Endodermal cell (in vitro differentiated cells): ENCODE measurements around the gene SLC17A3. TPM values are rescaled to one million over a fixed set of nuclear protein-coding genes. Genes with fewer than 3 reads are reported as not detected.

Experiments
- DNase-seq: peaks from one replicate; pipeline ENCODE4 v3.0.0-alpha.2; 2017
- H3K27ac ChIP-seq: 2 replicates; pipeline ENCODE4 v1.5.1; 2013; ENCODE audit warnings: mild to moderate bottlenecking, low read depth, low read length, moderate library complexity
- H3K27me3 ChIP-seq: 2 replicates; pipeline ENCODE4 v1.6.1; 2013; ENCODE audit warnings: mild to moderate bottlenecking, low read length, moderate library complexity; ENCODE audit not compliant: insufficient read depth, control insufficient read depth, poor library complexity, severe bottlenecking
- H3K36me3 ChIP-seq: 2 replicates; pipeline ENCODE4 v1.7.0; 2013; ENCODE audit warnings: mild to moderate bottlenecking, low read length, moderate library complexity; ENCODE audit not compliant: control insufficient read depth, insufficient read depth
- H3K4me1 ChIP-seq: one replicate; pipeline ENCODE4 v1.7.0; 2013; ENCODE audit warnings: low read length; ENCODE audit not compliant: control insufficient read depth, insufficient read depth
- H3K4me3 ChIP-seq: 2 replicates; pipeline ENCODE4 v1.5.1; 2013; ENCODE audit warnings: mild to moderate bottlenecking, low read length, moderate library complexity
- H3K9ac ChIP-seq: 2 replicates; pipeline ENCODE4 v1.6.1; 2013; ENCODE audit warnings: mild to moderate bottlenecking, low read length, moderate library complexity; ENCODE audit not compliant: poor library complexity, severe bottlenecking; ENCODE audit errors: extremely low read depth
- H3K9me3 ChIP-seq: 2 replicates; pipeline ENCODE4 v1.6.1; 2013; ENCODE audit warnings: mild to moderate bottlenecking, low read length, moderate library complexity; ENCODE audit not compliant: control insufficient read depth
- H3K27ac Mint-ChIP-seq: 2 replicates; pipeline ENCODE4 v1.8.0; 2020; ENCODE audit warnings: mixed read lengths
- H3K27me3 Mint-ChIP-seq: 2 replicates; pipeline ENCODE4 v1.8.0; 2021; ENCODE audit warnings: mild to moderate bottlenecking, mixed read lengths; ENCODE audit not compliant: insufficient read depth
- H3K36me3 Mint-ChIP-seq: 2 replicates; pipeline ENCODE4 v1.8.0; 2020; ENCODE audit warnings: low read depth, mixed read lengths
- H3K4me1 Mint-ChIP-seq: 2 replicates; pipeline ENCODE4 v1.8.0; 2020; ENCODE audit warnings: mixed read lengths
- H3K4me3 Mint-ChIP-seq: 2 replicates; pipeline ENCODE4 v1.8.0; 2020; ENCODE audit warnings: mild to moderate bottlenecking, moderate library complexity, mixed read lengths
- H3K9me3 Mint-ChIP-seq: 2 replicates; pipeline ENCODE4 v1.8.0; 2020; ENCODE audit warnings: mild to moderate bottlenecking, mixed read lengths
- CTCF ChIP-seq: fragments of 200-600 bp; sonication (generic); conservative IDR thresholded peaks from 2 replicates; pipeline ENCODE4 v1.5.0; 2021; ENCODE audit warnings: antibody characterized with exemption, mild to moderate bottlenecking
- WGBS, 2 experiments: methylation state at CpG; one replicate each; pipeline versions ENCODE4 v1.1.5 to v1.1.7; 2013; ENCODE audit warnings: missing lambda C conversion rate in 2 of 2, mixed read lengths in 1 of 2; ENCODE audit not compliant: insufficient coverage in 1 of 2, insufficient read length in 1 of 2; 5-methylcytosine and 5-hydroxymethylcytosine counted together
- long read RNA-seq, 4 experiments: library from polyadenylated mRNA in 2 of 4; library from RNA in 1 of 4; library from capped mRNA in 1 of 4; stranded (forward) in 3 of 4; unstranded in 1 of 4; transcript quantifications; one replicate each; pipeline ENCODE4 v2.0.0, GENCODE V29; 2020 to 2021; ENCODE audit warnings: inconsistent platforms in 1 of 4
- polyA plus RNA-seq, 2 experiments: library from polyadenylated mRNA; stranded (reverse); fragments of 50-300 nt; gene quantifications; one replicate each; pipeline ENCODE4 v1.2.3, GENCODE V29; 2013
- total RNA-seq, 2 donors: library from RNA; stranded (reverse); fragmentation: NEBNext Ultra II Directional in 1 of 2; extraction: Animal tissue kit (Norgen Biotek cat#: 25700) in 1 of 2; gene quantifications; 2 replicates in 1 of 2; 3 replicates in 1 of 2; pipeline ENCODE4 v1.2.1, GENCODE V29; 2021

SLC17A3 gene
- not detected for total RNA-seq
- polyA plus RNA-seq (2013, experiment 1 of 2): not detected
- not detected for polyA plus RNA-seq (2013, experiment 2 of 2)
- long read RNA-seq, experiment 1: 0 reads
- long read RNA-seq, experiment 2: 0 reads
- long read RNA-seq, experiment 3: 0 reads
- long read RNA-seq, experiment 4: 0 reads

- Mint-ChIP-seq H3K27ac (no peak within 1 kb of the TSS), H3K4me1 (no peaks in the 10 kb centered on the region), H3K27me3 (peaks cover 3% of the 10 kb centered on the region), H3K36me3 (no peaks in the 10 kb centered on the region), H3K4me3 (no peak within 1 kb of the TSS), H3K9me3 (no peaks in the 10 kb centered on the region)
- H3K27me3 ChIP-seq: no peaks in the 10 kb centered on the region
- TF ChIP-seq CTCF: no peak
- DNase-seq: no peak
- no peak within 1 kb of the TSS for H3K4me3 ChIP-seq
- no peaks in the 10 kb centered on the region for H3K4me1 ChIP-seq
- H3K27ac ChIP-seq: no peak within 1 kb of the TSS
- no peaks in the 10 kb centered on the region for H3K36me3 ChIP-seq
- WGBS, 2 experiments: 94 to 100% methylated on average over 1 to 3 of the region's 3 CpGs
- no peak within 1 kb of the TSS for H3K9ac ChIP-seq
- H3K9me3 ChIP-seq: no peaks in the 10 kb centered on the region
Measured at GRCh38 chr6:25874118-25874517, at the start of gene SLC17A3. Gene SLC17A3 (minus strand): TSS chr6:25874243. CDS start chr6:25868387, 5,856 bp downstream.

GRCh38 chr6:25922301-25922700 lies 48.3 kb upstream of the SLC17A3 start:
- no peaks in the 10 kb centered on the region for H3K4me1 ChIP-seq
- no peak overlapping the region for H3K9ac ChIP-seq
- H3K27me3 ChIP-seq: no peaks in the 10 kb centered on the region
- Mint-ChIP-seq H3K27me3 (no peaks in the 10 kb centered on the region), H3K27ac (no peak overlapping the region), H3K4me1 (peaks cover 8% of the 10 kb centered on the region), H3K9me3 (no peaks in the 10 kb centered on the region), H3K4me3 (no peak overlapping the region), H3K36me3 (no peaks in the 10 kb centered on the region)
- no peak overlapping the region for H3K4me3 ChIP-seq
- TF ChIP-seq CTCF: no peak
- H3K9me3 ChIP-seq: no peaks in the 10 kb centered on the region
- 92 to 97% methylated on average over 1 to 2 of the region's 2 CpGs for WGBS, 2 experiments
- no peak for DNase-seq
- H3K27ac ChIP-seq: no peak overlapping the region
- no peaks in the 10 kb centered on the region for H3K36me3 ChIP-seq

GRCh38 chr6:25921525-25922203 lies 47.6 kb upstream of the SLC17A3 start:
- no peak overlapping the region for H3K27ac Mint-ChIP-seq
- no peaks in the 10 kb centered on the region for H3K9me3 Mint-ChIP-seq
- H3K27ac ChIP-seq: no peak overlapping the region
- H3K4me1 Mint-ChIP-seq: peaks cover 8% of the 10 kb centered on the region
- H3K4me1 ChIP-seq: no peaks in the 10 kb centered on the region
- no peaks in the 10 kb centered on the region for H3K27me3 Mint-ChIP-seq
- no peaks in the 10 kb centered on the region for H3K36me3 Mint-ChIP-seq
- no peak overlapping the region for H3K4me3 Mint-ChIP-seq
- H3K9ac ChIP-seq: no peak overlapping the region
- no peak for DNase-seq
- H3K9me3 ChIP-seq: no peaks in the 10 kb centered on the region
- H3K36me3 ChIP-seq: no peaks in the 10 kb centered on the region
- H3K27me3 ChIP-seq: no peaks in the 10 kb centered on the region
- TF ChIP-seq CTCF: no peak
- H3K4me3 ChIP-seq: no peak overlapping the region
